ENCODE data around the gene MYH10.

Gene MYH10

DNA sequence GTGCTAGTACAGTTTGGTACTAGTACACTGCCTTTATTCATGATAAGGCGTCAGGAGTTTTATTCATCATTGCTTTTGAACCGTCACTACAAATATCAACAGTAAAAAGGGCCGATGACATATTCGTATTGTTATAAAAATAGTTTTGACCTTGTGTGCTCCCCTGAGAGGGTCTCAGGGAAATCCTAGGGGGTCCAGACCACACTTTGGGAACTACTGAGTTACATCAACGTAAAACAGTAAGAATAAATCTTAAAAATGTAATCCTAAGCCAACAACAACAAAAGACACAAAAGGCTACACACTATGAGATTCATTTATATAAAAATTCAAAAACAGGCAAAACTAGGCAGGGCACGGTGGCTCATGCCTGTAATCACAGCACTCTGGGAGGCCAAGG, 11.2 kb downstream of the MYH10 start:
- Histone ChIP-seq H3K9me3 (ENCODE audit: insufficient read depth, low read length) (peaks cover 10% of the 10 kb centered on the region), H3K27me3 (ENCODE audit: insufficient read depth, insufficient read length) (no peaks in the 10 kb centered on the region), H3K9ac (ENCODE audit: insufficient read length, low read depth) (no peak overlapping the region), H3K4me1 (ENCODE audit: insufficient read depth, insufficient read length) (no peaks in the 10 kb centered on the region), H3K36me3 (ENCODE audit: insufficient read depth, insufficient read length, low read length) (peaks cover 55% of the 10 kb centered on the region), H3K4me3 (ENCODE audit: insufficient read length, low read depth) (no peak overlapping the region)
- TF ChIP-seq SUZ12 (IDR thresholded peaks at IDR 0.05; ENCODE audit: extremely low read depth, insufficient read depth, insufficient read length), result no peak
- TF ChIP-seq ZNF274 (IDR thresholded peaks at IDR 0.05; ENCODE audit: low read depth, low read length), result no peak
- no peak for DNase-seq (ENCODE audit: low read depth, low spot score)

DNA sequence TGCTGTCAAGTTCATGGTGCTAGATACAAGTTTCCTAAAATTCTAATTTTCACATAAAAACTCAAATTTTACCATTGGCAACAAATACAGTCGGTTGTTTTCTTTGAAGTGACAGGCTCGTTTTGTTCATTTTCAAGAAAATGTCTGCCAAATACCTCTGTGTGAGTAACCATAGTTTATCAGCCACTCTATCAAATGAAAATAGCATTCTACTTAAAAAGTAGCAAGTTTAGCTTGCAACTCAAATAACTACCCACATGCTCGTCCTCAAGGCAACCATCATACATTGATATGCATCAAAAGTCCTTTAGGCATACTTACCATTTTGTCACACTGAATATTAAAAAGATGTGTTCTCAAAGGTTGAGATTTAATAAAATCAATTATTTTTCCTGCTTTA, 11.7 kb downstream of the MYH10 start:
- no peak for DNase-seq (ENCODE audit: low read depth, low spot score)
- no peak for TF ChIP-seq ZNF274 (IDR thresholded peaks at IDR 0.05; ENCODE audit: low read depth, low read length)
- TF ChIP-seq SUZ12 (IDR thresholded peaks at IDR 0.05; ENCODE audit: extremely low read depth, insufficient read depth, insufficient read length), result no peak
- no peak for TF ChIP-seq YY1 (IDR thresholded peaks at IDR 0.05; ENCODE audit: insufficient read depth, insufficient read length)
- Histone ChIP-seq H3K27me3 (ENCODE audit: insufficient read depth, insufficient read length) (no peaks in the 10 kb centered on the region), H3K4me3 (ENCODE audit: insufficient read length, low read depth) (no peak overlapping the region), H3K9ac (ENCODE audit: insufficient read length, low read depth) (no peak overlapping the region), H3K4me1 (ENCODE audit: insufficient read depth, insufficient read length) (no peaks in the 10 kb centered on the region), H3K36me3 (ENCODE audit: insufficient read depth, insufficient read length, low read length) (peaks cover 54% of the 10 kb centered on the region), H3K9me3 (ENCODE audit: insufficient read depth, low read length) (peaks cover 10% of the 10 kb centered on the region)

- DNase-seq (ENCODE audit: low read depth, low spot score), result no peak
- H3K27me3 ChIP-seq (ENCODE audit: insufficient read depth, insufficient read length), result no peaks in the 10 kb centered on the region
- no peaks in the 10 kb centered on the region for H3K4me1 ChIP-seq (ENCODE audit: insufficient read depth, insufficient read length)
- no peak overlapping the region for H3K9ac ChIP-seq (ENCODE audit: insufficient read length, low read depth)
- peaks cover 10% of the 10 kb centered on the region for H3K9me3 ChIP-seq (ENCODE audit: insufficient read depth, low read length)
- H3K4me3 ChIP-seq (ENCODE audit: insufficient read length, low read depth), result no peak overlapping the region
- H3K36me3 ChIP-seq (ENCODE audit: insufficient read depth, insufficient read length, low read length), result peaks cover 29% of the 10 kb centered on the region
- TF ChIP-seq SUZ12 (IDR thresholded peaks at IDR 0.05; ENCODE audit: extremely low read depth, insufficient read depth, insufficient read length) (no peak), YY1 (IDR thresholded peaks at IDR 0.05; ENCODE audit: insufficient read depth, insufficient read length) (no peak), ZNF274 (IDR thresholded peaks at IDR 0.05; ENCODE audit: low read depth, low read length) (no peak)
Measured at GRCh38 chr17:8614988-8615387, 15.5 kb downstream of the MYH10 start.

- H3K4me3 ChIP-seq (ENCODE audit: insufficient read length, low read depth), result no peak overlapping the region
- H3K9ac ChIP-seq (ENCODE audit: insufficient read length, low read depth), result no peak overlapping the region
- no peak for TF ChIP-seq YY1 (IDR thresholded peaks at IDR 0.05; ENCODE audit: insufficient read depth, insufficient read length)
- TF ChIP-seq SUZ12 (IDR thresholded peaks at IDR 0.05; ENCODE audit: extremely low read depth, insufficient read depth, insufficient read length), result no peak
- no peak for TF ChIP-seq ZNF274 (IDR thresholded peaks at IDR 0.05; ENCODE audit: low read depth, low read length)
- no peaks in the 10 kb centered on the region for H3K27me3 ChIP-seq (ENCODE audit: insufficient read depth, insufficient read length)
- H3K4me1 ChIP-seq (ENCODE audit: insufficient read depth, insufficient read length), result no peaks in the 10 kb centered on the region
- H3K36me3 ChIP-seq (ENCODE audit: insufficient read depth, insufficient read length, low read length), result peaks cover 12% of the 10 kb centered on the region
- DNase-seq (ENCODE audit: low read depth, low spot score), result no peak
- peaks cover under 1% of the 10 kb centered on the region; the same call in 1 of the 2 replicates for H3K9me3 ChIP-seq (ENCODE audit: insufficient read depth, low read length)
Measured at GRCh38 chr17:8611619-8612298, 18.8 kb downstream of the MYH10 start.

GRCh38 chr17:8611137-8611536, 19.4 kb downstream of the MYH10 start:
- no peaks in the 10 kb centered on the region for H3K27me3 ChIP-seq (ENCODE audit: insufficient read depth, insufficient read length)
- H3K36me3 ChIP-seq (ENCODE audit: insufficient read depth, insufficient read length, low read length), result peaks cover 12% of the 10 kb centered on the region
- no peak for DNase-seq (ENCODE audit: low read depth, low spot score)
- H3K9ac ChIP-seq (ENCODE audit: insufficient read length, low read depth), result no peak overlapping the region
- TF ChIP-seq SUZ12 (IDR thresholded peaks at IDR 0.05; ENCODE audit: extremely low read depth, insufficient read depth, insufficient read length), result no peak
- no peak for TF ChIP-seq YY1 (IDR thresholded peaks at IDR 0.05; ENCODE audit: insufficient read depth, insufficient read length)
- no peak for TF ChIP-seq ZNF274 (IDR thresholded peaks at IDR 0.05; ENCODE audit: low read depth, low read length)
- no peaks in the 10 kb centered on the region for H3K9me3 ChIP-seq (ENCODE audit: insufficient read depth, low read length)
- H3K4me1 ChIP-seq (ENCODE audit: insufficient read depth, insufficient read length), result no peaks in the 10 kb centered on the region
- no peak overlapping the region for H3K4me3 ChIP-seq (ENCODE audit: insufficient read length, low read depth)

DNA sequence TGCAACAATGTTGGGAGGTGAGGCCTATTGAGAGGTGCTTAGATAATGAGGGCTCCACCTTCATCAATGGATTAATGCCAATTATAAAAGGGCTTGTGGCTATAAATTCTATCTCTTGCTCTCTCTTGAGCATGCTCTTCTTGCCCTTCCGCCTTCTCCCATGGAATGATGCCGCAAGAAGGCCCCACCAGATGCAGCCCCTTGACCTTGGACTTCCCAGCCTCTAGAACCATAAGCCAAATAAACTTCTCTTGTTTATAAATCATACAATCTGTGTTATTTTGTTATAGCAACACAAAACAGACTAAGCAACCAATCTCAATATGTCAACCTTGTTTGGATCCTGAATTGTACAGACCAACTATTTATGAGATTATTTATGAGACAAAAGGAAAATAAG, 20.0 kb downstream of the MYH10 start:
- H3K4me1 ChIP-seq (ENCODE audit: insufficient read depth, insufficient read length), result no peaks in the 10 kb centered on the region
- no peak overlapping the region for H3K9ac ChIP-seq (ENCODE audit: insufficient read length, low read depth)
- TF ChIP-seq ZNF274 (IDR thresholded peaks at IDR 0.05; ENCODE audit: low read depth, low read length) (no peak), SUZ12 (IDR thresholded peaks at IDR 0.05; ENCODE audit: extremely low read depth, insufficient read depth, insufficient read length) (no peak), YY1 (IDR thresholded peaks at IDR 0.05; ENCODE audit: insufficient read depth, insufficient read length) (no peak)
- H3K27me3 ChIP-seq (ENCODE audit: insufficient read depth, insufficient read length), result no peaks in the 10 kb centered on the region
- H3K4me3 ChIP-seq (ENCODE audit: insufficient read length, low read depth), result no peak overlapping the region
- H3K36me3 ChIP-seq (ENCODE audit: insufficient read depth, insufficient read length, low read length), result peaks cover 12% of the 10 kb centered on the region
- no peak for DNase-seq (ENCODE audit: low read depth, low spot score)
- H3K9me3 ChIP-seq (ENCODE audit: insufficient read depth, low read length), result no peaks in the 10 kb centered on the region

- TF ChIP-seq YY1 (IDR thresholded peaks at IDR 0.05; ENCODE audit: insufficient read depth, insufficient read length) (no peak), SUZ12 (IDR thresholded peaks at IDR 0.05; ENCODE audit: extremely low read depth, insufficient read depth, insufficient read length) (no peak), ZNF274 (IDR thresholded peaks at IDR 0.05; ENCODE audit: low read depth, low read length) (no peak)
- Histone ChIP-seq H3K27me3 (ENCODE audit: insufficient read depth, insufficient read length) (no peaks in the 10 kb centered on the region), H3K4me1 (ENCODE audit: insufficient read depth, insufficient read length) (no peaks in the 10 kb centered on the region), H3K4me3 (ENCODE audit: insufficient read length, low read depth) (no peak overlapping the region), H3K9ac (ENCODE audit: insufficient read length, low read depth) (no peak overlapping the region), H3K9me3 (ENCODE audit: insufficient read depth, low read length) (no peaks in the 10 kb centered on the region), H3K36me3 (ENCODE audit: insufficient read depth, insufficient read length, low read length) (peaks cover 12% of the 10 kb centered on the region)
- no peak for DNase-seq (ENCODE audit: low read depth, low spot score)
Measured at GRCh38 chr17:8609910-8610309, 20.6 kb downstream of the MYH10 start.

All from NT2/D1 (cell line).